DOHH2 (cell line): ENCODE data around the gene SUMF2.
A peak's percentile ranks its signal among the peaks of the same experiment; 100 is the strongest.
"Not testable (repeated sequence)": the region's sequence is repeated elsewhere in the genome, so short reads cannot be mapped to it uniquely, and the experiment has no call there.

Source experiments
- H3F3A ChIP-seq: fragments of 200-600 bp; sonication (generic), shearing (Covaris generic); 2 replicates; pipeline ENCODE4 v1.6.0; 2016; ENCODE audit warnings: antibody characterized with exemption, mild to moderate bottlenecking; ENCODE audit not compliant: control insufficient read depth, insufficient read depth
- H3K27ac ChIP-seq: fragments of 200-600 bp; sonication (generic); 2 replicates; pipeline ENCODE4 v1.5.1; 2014; ENCODE audit warnings: low read depth, mild to moderate bottlenecking, low read length, moderate library complexity
- H3K27me3 ChIP-seq: fragments of 200-600 bp; sonication (generic); 2 replicates; pipeline ENCODE4 v1.6.1; 2014; ENCODE audit warnings: mild to moderate bottlenecking, low read length, mixed read lengths; ENCODE audit not compliant: control insufficient read depth
- H3K36me3 ChIP-seq: fragments of 200-600 bp; sonication (generic); 2 replicates; pipeline ENCODE4 v1.6.1; 2014; ENCODE audit warnings: mild to moderate bottlenecking, low read length, moderate library complexity, mixed read lengths; ENCODE audit not compliant: control insufficient read depth
- H3K4me1 ChIP-seq: fragments of 200-600 bp; sonication (generic); 2 replicates; pipeline ENCODE4 v1.6.1; 2014; ENCODE audit warnings: mild to moderate bottlenecking, low read length, mixed read lengths; ENCODE audit not compliant: control insufficient read depth
- H3K4me2 ChIP-seq: fragments of 200-600 bp; sonication (generic); 2 replicates; pipeline ENCODE4 v1.6.0; 2014; ENCODE audit warnings: mild to moderate bottlenecking, low read length, moderate library complexity
- H3K4me3 ChIP-seq: fragments of 200-600 bp; sonication (generic); 2 replicates; pipeline ENCODE4 v1.5.1; 2014; ENCODE audit warnings: mild to moderate bottlenecking, low read length, mixed read lengths
- H3K79me2 ChIP-seq: fragments of 200-600 bp; sonication (generic); 2 replicates; pipeline ENCODE4 v1.6.1; 2014; ENCODE audit warnings: mild to moderate bottlenecking, low read length, mixed read lengths; ENCODE audit not compliant: control insufficient read depth
- H3K9me2 ChIP-seq: fragments of 200-600 bp; sonication (generic); replicated peaks from 2 replicates; pipeline ENCODE4 v1.6.1; 2014; ENCODE audit warnings: mild to moderate bottlenecking, low read length, mixed read lengths; ENCODE audit not compliant: control insufficient read depth
- H3K9me3 ChIP-seq: fragments of 200-600 bp; sonication (generic); 2 replicates; pipeline ENCODE4 v1.6.1; 2014; ENCODE audit warnings: antibody characterized with exemption, low read length, mixed read lengths; ENCODE audit not compliant: control insufficient read depth, insufficient read depth
- H4K20me1 ChIP-seq: fragments of 200-600 bp; sonication (generic); 2 replicates; pipeline ENCODE4 v1.6.0; 2014; ENCODE audit warnings: low read depth, mild to moderate bottlenecking, antibody characterized with exemption, low read length, moderate library complexity; ENCODE audit not compliant: control insufficient read depth, insufficient read depth
- EZH2phosphoT487 ChIP-seq: fragments of 200-600 bp; sonication (generic); IDR thresholded peaks from 2 replicates; pipeline ENCODE4 v1.6.1; 2017; ENCODE audit warnings: borderline replicate concordance, mild to moderate bottlenecking, antibody characterized with exemption, low read length, moderate library complexity, mixed read lengths
- TF ChIP-seq, protein P1 (sequence below): fragments of 200-600 bp; sonication (generic); IDR thresholded peaks from one replicate; pipeline ENCODE4 v1.5.1; 2014; ENCODE audit warnings: antibody characterized with exemption, mild to moderate bottlenecking, low read depth, low read length; ENCODE audit not compliant: poor library complexity, severe bottlenecking

SUMF2 gene

DNA sequence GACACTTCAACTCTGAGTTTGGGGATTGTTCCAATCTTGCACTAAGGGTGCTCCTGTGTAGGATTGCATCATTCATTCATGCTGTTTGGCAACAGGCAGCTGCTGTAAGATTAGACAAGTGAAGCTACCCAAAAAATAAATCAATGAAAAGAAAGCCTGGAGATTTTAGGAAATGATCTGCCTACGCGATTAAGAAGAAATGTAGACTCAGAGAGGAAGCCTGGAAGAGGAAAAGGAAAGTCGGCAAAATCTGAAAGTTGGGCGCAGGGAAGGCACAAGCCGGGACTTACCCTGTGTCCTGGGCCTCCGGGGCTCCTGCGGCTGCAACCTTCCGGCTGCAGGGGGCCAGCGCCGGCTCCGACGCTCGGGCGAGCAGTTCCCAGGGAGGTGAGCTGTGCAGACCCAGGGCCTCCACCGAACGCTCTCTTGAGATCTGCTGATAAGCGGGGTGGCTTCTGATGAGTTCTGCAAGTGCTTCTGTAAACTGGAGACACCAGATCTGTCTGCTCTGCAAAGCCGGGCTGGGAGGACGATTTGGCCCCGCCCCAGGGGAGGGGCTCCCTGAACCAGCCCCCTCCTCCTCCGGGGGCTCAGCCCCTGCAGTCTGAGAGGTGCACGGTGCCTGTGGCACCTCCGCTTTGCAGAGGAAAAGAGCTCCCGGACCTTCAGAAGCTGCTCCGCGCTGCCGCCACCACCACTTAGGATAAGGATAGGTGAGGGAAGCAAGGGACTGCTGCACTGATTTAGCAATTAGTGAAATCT, 30.2 kb upstream of the SUMF2 start:
- H3K4me1 ChIP-seq: peaks cover 17% of the 10 kb centered on the region
- H3K9me3 ChIP-seq: no peaks in the 10 kb centered on the region
- no peaks in the 10 kb centered on the region; the same call in 1 of the 2 replicates for H4K20me1 ChIP-seq
- H3K4me2 ChIP-seq: peak overlapping the region; percentile 72
- H3K4me3 ChIP-seq: peak overlapping the region; percentile 67
- peaks cover 4% of the 10 kb centered on the region for H3F3A ChIP-seq
- no peaks in the 10 kb centered on the region for H3K9me2 ChIP-seq
- no peak for TF ChIP-seq EZH2phosphoT487
- TF ChIP-seq, protein P1, sequence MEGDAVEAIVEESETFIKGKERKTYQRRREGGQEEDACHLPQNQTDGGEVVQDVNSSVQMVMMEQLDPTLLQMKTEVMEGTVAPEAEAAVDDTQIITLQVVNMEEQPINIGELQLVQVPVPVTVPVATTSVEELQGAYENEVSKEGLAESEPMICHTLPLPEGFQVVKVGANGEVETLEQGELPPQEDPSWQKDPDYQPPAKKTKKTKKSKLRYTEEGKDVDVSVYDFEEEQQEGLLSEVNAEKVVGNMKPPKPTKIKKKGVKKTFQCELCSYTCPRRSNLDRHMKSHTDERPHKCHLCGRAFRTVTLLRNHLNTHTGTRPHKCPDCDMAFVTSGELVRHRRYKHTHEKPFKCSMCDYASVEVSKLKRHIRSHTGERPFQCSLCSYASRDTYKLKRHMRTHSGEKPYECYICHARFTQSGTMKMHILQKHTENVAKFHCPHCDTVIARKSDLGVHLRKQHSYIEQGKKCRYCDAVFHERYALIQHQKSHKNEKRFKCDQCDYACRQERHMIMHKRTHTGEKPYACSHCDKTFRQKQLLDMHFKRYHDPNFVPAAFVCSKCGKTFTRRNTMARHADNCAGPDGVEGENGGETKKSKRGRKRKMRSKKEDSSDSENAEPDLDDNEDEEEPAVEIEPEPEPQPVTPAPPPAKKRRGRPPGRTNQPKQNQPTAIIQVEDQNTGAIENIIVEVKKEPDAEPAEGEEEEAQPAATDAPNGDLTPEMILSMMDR: peak; percentile 13
- peak overlapping the region; percentile 24; the same call in 1 of the 2 replicates for H3K27ac ChIP-seq
- peaks cover 26% of the 10 kb centered on the region for H3K79me2 ChIP-seq
- peaks cover 45% of the 10 kb centered on the region for H3K36me3 ChIP-seq
- no peaks in the 10 kb centered on the region for H3K27me3 ChIP-seq

DNA sequence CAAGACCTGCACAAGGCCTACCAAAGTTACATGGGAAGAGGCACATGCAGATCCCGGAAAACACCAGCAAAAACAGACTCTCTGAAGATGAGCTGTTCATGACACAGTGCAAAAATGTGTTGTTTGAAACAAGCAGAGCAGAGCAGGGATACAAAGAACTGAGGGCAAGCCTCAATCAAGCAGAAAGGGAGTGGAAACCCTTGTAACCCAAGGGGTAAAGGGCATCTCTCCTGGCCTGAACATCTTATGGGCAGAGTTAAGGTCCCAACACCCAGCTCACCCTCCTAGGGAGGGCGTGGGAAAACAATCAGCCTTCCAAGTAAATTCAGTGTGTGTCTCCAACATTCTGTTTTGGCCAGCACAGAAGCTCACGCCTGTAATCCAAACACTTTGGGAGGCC, 23.4 kb upstream of the SUMF2 start:
- Histone ChIP-seq H3K4me1 (no peaks in the 10 kb centered on the region), H3K4me3 (no peak overlapping the region), H3K27me3 (no peaks in the 10 kb centered on the region), H3K9me3 (no peaks in the 10 kb centered on the region), H3F3A (peaks cover 9% of the 10 kb centered on the region), H4K20me1 (no peaks in the 10 kb centered on the region; the same call in 1 of the 2 replicates), H3K79me2 (peaks cover 67% of the 10 kb centered on the region), H3K36me3 (peaks cover 53% of the 10 kb centered on the region), H3K4me2 (no peak overlapping the region), H3K27ac (no peak overlapping the region), H3K9me2 (no peaks in the 10 kb centered on the region)
- TF ChIP-seq, protein P1: no peak
- no peak for TF ChIP-seq EZH2phosphoT487

DNA sequence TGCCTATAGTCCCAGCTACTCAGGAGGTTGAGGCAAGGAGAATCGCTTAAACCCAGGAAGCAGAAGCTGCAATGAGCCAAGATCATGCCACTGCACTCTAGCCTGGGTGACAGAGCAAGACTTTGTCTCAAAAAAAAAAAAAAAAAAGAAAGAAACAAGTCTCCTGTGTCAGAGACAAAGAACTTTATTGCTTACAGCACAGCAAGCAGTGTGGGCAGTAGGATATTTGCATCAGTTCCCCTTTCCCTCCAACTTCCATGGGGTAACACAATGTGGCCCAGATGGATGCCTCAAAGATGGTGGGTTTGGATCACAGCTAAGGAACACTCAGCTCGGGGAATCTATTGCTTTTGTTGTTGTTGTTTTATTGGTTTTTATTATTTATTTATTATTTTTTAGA, 18.3 kb upstream of the SUMF2 start:
- not testable (repeated sequence) for H3K9me2 ChIP-seq, H3K27ac ChIP-seq, H4K20me1 ChIP-seq, H3K4me3 ChIP-seq, H3K9me3 ChIP-seq, H3K4me2 ChIP-seq, H3K27me3 ChIP-seq, H3F3A ChIP-seq
- Histone ChIP-seq H3K36me3 (peaks cover 73% of the 10 kb centered on the region), H3K79me2 (peaks cover 94% of the 10 kb centered on the region), H3K4me1 (peaks cover 19% of the 10 kb centered on the region)

DNA sequence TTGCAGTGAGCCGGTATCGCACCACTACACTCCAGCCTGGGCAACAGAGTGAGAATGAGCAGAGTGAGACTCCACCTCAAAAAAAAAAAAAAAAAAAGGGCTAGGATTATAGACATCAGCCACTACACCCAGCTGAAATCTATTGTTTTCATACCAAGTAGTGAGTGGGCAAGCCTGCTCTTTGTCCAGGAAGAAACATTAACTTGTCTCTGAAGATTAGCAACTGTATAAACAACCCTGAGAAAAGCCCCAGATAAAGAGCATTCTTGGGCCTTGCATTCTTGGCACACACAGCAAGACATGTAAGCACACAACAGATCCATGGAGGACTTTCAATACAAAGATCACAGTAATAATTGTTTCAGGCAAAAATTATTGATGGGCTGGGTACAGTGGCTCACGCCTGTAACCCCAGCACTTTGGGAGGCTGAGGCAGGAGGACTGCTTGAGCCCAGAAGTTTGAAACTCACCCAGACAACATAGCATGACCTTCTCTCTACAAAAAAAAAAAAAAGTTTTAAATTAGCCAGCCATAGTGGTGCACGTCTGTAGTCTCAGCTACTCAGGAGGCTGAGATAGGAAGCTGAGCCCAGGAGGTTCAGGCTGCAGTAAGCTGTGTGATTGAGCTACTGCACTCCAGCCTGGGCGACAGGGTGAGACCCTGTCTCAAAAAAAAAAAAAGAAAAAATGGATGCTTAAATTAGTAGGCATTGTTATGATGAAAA, 17.2 kb upstream of the SUMF2 start:
- TF ChIP-seq EZH2phosphoT487: no peak
- TF ChIP-seq, protein P1: no peak
- no peaks in the 10 kb centered on the region for H3K9me3 ChIP-seq
- H3K79me2 ChIP-seq: peaks cover 95% of the 10 kb centered on the region
- 0 out of 2 replicates have a peak, but pooled peaks cover 5% of the 10 kb centered on the region for H3F3A ChIP-seq
- no peaks in the 10 kb centered on the region for H3K27me3 ChIP-seq
- H3K27ac ChIP-seq: no peak overlapping the region
- H3K4me2 ChIP-seq: no peak overlapping the region
- H4K20me1 ChIP-seq: no peaks in the 10 kb centered on the region; the same call in 1 of the 2 replicates
- peaks cover 19% of the 10 kb centered on the region for H3K4me1 ChIP-seq
- H3K36me3 ChIP-seq: peaks cover 71% of the 10 kb centered on the region
- no peak overlapping the region for H3K4me3 ChIP-seq
- H3K9me2 ChIP-seq: no peaks in the 10 kb centered on the region

DNA sequence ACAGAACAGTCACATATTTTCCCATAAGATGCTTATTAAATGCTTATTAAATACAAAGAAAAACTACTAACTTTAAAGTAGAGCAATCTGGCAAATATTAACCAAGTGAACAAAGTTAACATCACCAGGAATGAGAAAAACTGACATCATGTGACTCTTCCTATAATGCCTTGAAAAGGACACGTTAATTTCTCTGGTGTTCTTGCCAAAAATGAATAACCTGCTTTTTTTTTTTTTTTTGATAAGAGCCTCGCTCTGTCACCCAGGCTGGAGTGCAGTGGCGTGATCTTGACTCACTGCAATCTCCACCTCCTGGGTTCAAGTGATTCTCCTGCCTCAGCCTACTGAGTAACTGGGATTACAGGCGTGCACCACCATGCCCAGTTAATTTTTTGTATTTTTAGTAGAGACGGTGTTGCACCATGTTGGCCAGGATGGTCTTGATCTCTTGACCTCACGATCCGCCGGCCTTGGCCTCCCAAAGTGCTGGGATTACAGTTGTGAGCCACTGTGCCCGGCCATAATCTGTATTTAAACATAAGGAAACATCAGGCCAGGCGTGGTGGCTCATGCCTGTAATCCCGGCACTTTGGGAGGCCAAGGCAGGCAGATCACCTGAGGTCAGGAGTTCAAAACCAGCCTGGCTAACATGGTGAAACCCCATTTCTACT, 16.5 kb upstream of the SUMF2 start:
- not testable (repeated sequence) for H3K4me2 ChIP-seq, H3K4me3 ChIP-seq, H3K9me2 ChIP-seq, H3K27ac ChIP-seq, H3K27me3 ChIP-seq, H4K20me1 ChIP-seq, H3K9me3 ChIP-seq, H3F3A ChIP-seq
- peaks cover 96% of the 10 kb centered on the region for H3K79me2 ChIP-seq
- H3K4me1 ChIP-seq: peaks cover 19% of the 10 kb centered on the region
- peaks cover 70% of the 10 kb centered on the region for H3K36me3 ChIP-seq
